Thymus (tissue), 14 donors: Measurements from ENCODE around the gene NUDC. TPM values are rescaled to one million over a fixed set of nuclear protein-coding genes. Genes with fewer than 3 reads are reported as not detected.
"Not testable (repeated sequence)": the region's sequence is repeated elsewhere in the genome, so short reads cannot be mapped to it uniquely, and the experiment has no call there.

Experiments used
- DNase-seq, 9 donors: peaks; one replicate each; pipeline ENCODE4 v3.0.0-alpha.2; 2013; ENCODE audit warnings: low spot score in 9 of 9, low read depth in 6 of 9, missing footprints in 1 of 9
- H3K27ac ChIP-seq, 2 donors: one replicate each; pipeline ENCODE4 v1.5.1; 2013; ENCODE audit warnings: control low read depth in 1 of 2, low read depth in 1 of 2, low read length in 1 of 2, mild to moderate bottlenecking in 1 of 2, moderate library complexity in 1 of 2
- H3K27me3 ChIP-seq, 2 donors: one replicate each; pipeline ENCODE4 v1.5.1; 2013; ENCODE audit warnings: low read length in 1 of 2; ENCODE audit not compliant: control insufficient read depth in 2 of 2, insufficient read depth in 1 of 2
- H3K36me3 ChIP-seq, 2 donors: one replicate each; pipeline ENCODE4 v1.5.1; 2013; ENCODE audit warnings: low read length in 1 of 2, mild to moderate bottlenecking in 1 of 2, moderate library complexity in 1 of 2; ENCODE audit not compliant: control insufficient read depth in 2 of 2, insufficient read depth in 2 of 2
- H3K4me1 ChIP-seq, 2 donors: one replicate each; pipeline ENCODE4 v1.5.1; 2013; ENCODE audit warnings: low read length in 2 of 2; ENCODE audit not compliant: control insufficient read depth in 2 of 2, insufficient read depth in 2 of 2
- H3K4me3 ChIP-seq, 2 donors: one replicate each; pipeline ENCODE4 v1.5.1; 2013; ENCODE audit warnings: low read length in 2 of 2, control low read depth in 1 of 2, mild to moderate bottlenecking in 1 of 2
- H3K9me3 ChIP-seq, 2 donors: one replicate each; pipeline ENCODE4 v1.5.1; 2013; ENCODE audit warnings: low read length in 1 of 2, mild to moderate bottlenecking in 1 of 2; ENCODE audit not compliant: control insufficient read depth in 2 of 2, insufficient read depth in 1 of 2
- WGBS: extraction: QIAGEN DNeasy Blood & Tissue Kit; methylation state at CpG from one replicate; pipeline ENCODE4 v1.1.7; 2013; 5-methylcytosine and 5-hydroxymethylcytosine counted together
- long read RNA-seq, 10 donors: transcript quantifications; one replicate each; lab custom pipeline, GENCODE V29; 2026
- polyA plus RNA-seq: library from polyadenylated mRNA; stranded (reverse); fragments of 200-250 nt; gene quantifications from one replicate; pipeline ENCODE4 v1.2.3, GENCODE V29; 2013
- total RNA-seq: library from RNA; stranded (reverse); fragments of 120-200 nt; gene quantifications from one replicate; pipeline ENCODE4 v1.2.4, GENCODE V29; 2013
- donor health status: healthy.

NUDC gene
- 51.6 TPM for total RNA-seq
- polyA plus RNA-seq: 48.1 TPM
- long read RNA-seq, donor 1, transcript NUDC-201 (9 exons, 1,800 nt): major isoform, 7 of 7 reads
- long read RNA-seq, donor 1, partial matches to known transcripts: 0 of 7 reads
- long read RNA-seq, donor 1, other reads (novel, unspliced or antisense): 0 of 7 reads
- long read RNA-seq, donor 2, transcript NUDC-201 (9 exons, 1,800 nt): major isoform, 106 of 160 reads
- long read RNA-seq, donor 2, partial matches to known transcripts: 53 of 160 reads
- long read RNA-seq, donor 2, other reads (novel, unspliced or antisense): 0 of 160 reads
- long read RNA-seq, donor 3, transcript NUDC-201 (9 exons, 1,800 nt): major isoform, 58 of 108 reads
- long read RNA-seq, donor 3, partial matches to known transcripts: 46 of 108 reads
- long read RNA-seq, donor 3, other reads (novel, unspliced or antisense): 0 of 108 reads
- long read RNA-seq, donor 4, transcript NUDC-201 (9 exons, 1,800 nt): major isoform, 30 of 36 reads
- long read RNA-seq, donor 4, partial matches to known transcripts: 5 of 36 reads
- long read RNA-seq, donor 4, other reads (novel, unspliced or antisense): 0 of 36 reads
- long read RNA-seq, donor 5, transcript NUDC-201 (9 exons, 1,800 nt): major isoform, 56 of 101 reads
- long read RNA-seq, donor 5, partial matches to known transcripts: 43 of 101 reads
- long read RNA-seq, donor 5, other reads (novel, unspliced or antisense): 0 of 101 reads
- long read RNA-seq, donor 6, transcript NUDC-201 (9 exons, 1,800 nt): major isoform, 53 of 66 reads
- long read RNA-seq, donor 6, partial matches to known transcripts: 13 of 66 reads
- long read RNA-seq, donor 6, other reads (novel, unspliced or antisense): 0 of 66 reads
- long read RNA-seq, donor 7, transcript NUDC-201 (9 exons, 1,800 nt): major isoform, 48 of 74 reads
- long read RNA-seq, donor 7, partial matches to known transcripts: 26 of 74 reads
- long read RNA-seq, donor 7, other reads (novel, unspliced or antisense): 0 of 74 reads
- long read RNA-seq, donor 8, transcript NUDC-201 (9 exons, 1,800 nt): major isoform, 22 of 34 reads
- long read RNA-seq, donor 8, partial matches to known transcripts: 12 of 34 reads
- long read RNA-seq, donor 8, other reads (novel, unspliced or antisense): 0 of 34 reads
- long read RNA-seq, donor 9, transcript NUDC-201 (9 exons, 1,800 nt): major isoform, 29 of 41 reads
- long read RNA-seq, donor 9, partial matches to known transcripts: 8 of 41 reads
- long read RNA-seq, donor 9, other reads (novel, unspliced or antisense): 0 of 41 reads
- long read RNA-seq, donor 10, transcript NUDC-201 (9 exons, 1,800 nt): major isoform, 65 of 130 reads
- long read RNA-seq, donor 10, partial matches to known transcripts: 61 of 130 reads
- long read RNA-seq, donor 10, other reads (novel, unspliced or antisense): 0 of 130 reads

DNA sequence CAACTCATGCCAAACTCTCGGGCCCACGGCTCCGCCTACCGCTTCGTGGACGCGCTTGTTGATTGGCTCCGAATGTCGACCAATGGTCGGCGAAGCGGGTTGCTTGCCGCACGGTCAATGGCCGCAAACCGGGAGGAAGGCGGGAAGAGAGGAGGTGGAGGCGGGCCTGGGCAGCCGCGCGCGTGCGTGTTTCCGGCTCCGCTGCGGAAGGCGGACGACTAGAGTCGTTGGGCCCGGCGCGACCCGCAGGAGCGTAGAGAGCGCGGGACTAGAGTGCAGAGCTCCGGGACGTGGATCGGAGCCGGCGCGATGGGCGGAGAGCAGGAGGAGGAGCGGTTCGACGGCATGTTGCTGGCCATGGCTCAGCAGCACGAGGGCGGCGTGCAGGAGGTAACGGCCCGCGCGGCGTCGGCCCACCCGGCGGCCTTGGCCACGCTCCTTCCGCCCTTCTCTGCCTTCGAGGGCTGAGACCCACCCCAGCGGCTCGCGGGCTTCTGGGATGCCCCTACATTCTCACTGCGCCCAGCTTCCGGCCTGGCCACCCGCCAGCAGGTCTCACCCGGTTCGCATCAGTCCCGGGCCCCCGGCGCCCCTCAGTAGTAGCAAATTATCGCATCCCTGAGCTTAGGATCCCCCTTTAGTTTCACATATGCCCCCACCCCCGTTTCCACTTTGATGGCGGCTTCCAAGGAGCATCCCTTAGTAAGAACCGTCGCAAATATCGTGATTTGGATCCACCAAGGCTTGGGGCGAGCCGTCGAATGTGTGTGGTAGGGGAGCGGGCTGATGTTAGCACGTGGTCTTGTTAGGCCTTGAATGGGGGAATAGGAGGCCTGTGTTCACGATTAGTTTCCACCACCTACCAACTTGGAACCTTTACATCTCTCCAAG is at the start of gene NUDC:
Gene NUDC, plus strand, starts transcription at position 204 of the 891 bp plus-strand sequence. Its CDS starts 106 bp downstream, at position 310.
- Histone ChIP-seq H3K4me3 (peak within 1 kb of the TSS; percentile 78 to 87), H3K4me1 (peaks cover 15 to 20% of the 10 kb centered on the region in 2 donors), H3K27ac (peak within 1 kb of the TSS; percentile 87 to 91), H3K36me3 (peaks cover 23 to 25% of the 10 kb centered on the region in 2 donors), H3K9me3 (no peaks in the 10 kb centered on the region), H3K27me3 (no peaks in the 10 kb centered on the region)
- WGBS: under 1% methylated on average over 83 of the region's 83 CpGs
- peak; percentile 86 to 97 (median 94) for DNase-seq

- WGBS: 95% methylated on average over 2 of the region's 2 CpGs
- H3K36me3 ChIP-seq: peaks cover 12 to 20% of the 10 kb centered on the region in 2 donors
- not testable (repeated sequence) for H3K4me3 ChIP-seq, H3K27ac ChIP-seq, H3K27me3 ChIP-seq, H3K4me1 ChIP-seq, H3K9me3 ChIP-seq, DNase-seq
Measured at GRCh38 chr1:26873097-26873496, 48.4 kb upstream of the NUDC start.

- H3K27ac ChIP-seq: no peak overlapping the region
- WGBS: 97% methylated on average over 4 of the region's 4 CpGs
- H3K36me3 ChIP-seq: peaks cover 28 to 38% of the 10 kb centered on the region in 2 donors
- no peaks in the 10 kb centered on the region for H3K4me1 ChIP-seq
- no peak for DNase-seq
- H3K4me3 ChIP-seq: no peak overlapping the region
- no peaks in the 10 kb centered on the region for H3K9me3 ChIP-seq
- no peaks in the 10 kb centered on the region for H3K27me3 ChIP-seq
Measured at GRCh38 chr1:26874896-26875295, 46.6 kb upstream of the NUDC start.

GRCh38 chr1:26877326-26877725 is 44.2 kb upstream of the NUDC start:
- 94% methylated on average over 2 of the region's 2 CpGs for whole genome bisulfite sequencing
- H3K9me3 ChIP-seq: no peaks in the 10 kb centered on the region
- no peak overlapping the region for H3K4me3 ChIP-seq
- peaks cover 45 to 57% of the 10 kb centered on the region in 2 donors for H3K36me3 ChIP-seq
- DNase-seq: no peak
- no peaks in the 10 kb centered on the region for H3K27me3 ChIP-seq
- no peak overlapping the region for H3K27ac ChIP-seq
- no peaks in the 10 kb centered on the region for H3K4me1 ChIP-seq

DNA sequence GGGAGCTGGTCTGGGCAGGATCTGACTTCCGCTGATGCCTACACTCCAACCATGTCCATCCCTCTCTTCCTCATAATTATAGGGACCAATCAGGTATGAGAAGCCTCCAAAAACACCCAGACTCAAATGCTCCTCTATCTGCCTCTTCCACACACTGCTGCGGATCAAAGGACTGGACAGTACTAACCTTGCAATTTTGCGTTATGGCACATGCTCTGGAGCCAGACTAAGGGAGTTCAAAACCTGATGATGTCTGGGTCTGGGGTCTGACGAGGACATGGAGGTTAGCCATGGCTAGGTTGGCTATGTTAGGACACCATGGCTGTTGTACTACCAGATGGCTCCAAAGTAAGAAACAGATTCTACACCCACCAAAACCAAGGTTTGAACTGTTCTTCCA is 41.8 kb upstream of the NUDC start:
- H3K9me3 ChIP-seq: no peaks in the 10 kb centered on the region
- WGBS: 99% methylated on average over 4 of the region's 4 CpGs
- no peak for DNase-seq
- H3K4me1 ChIP-seq: no peaks in the 10 kb centered on the region
- H3K36me3 ChIP-seq: peaks cover 69 to 79% of the 10 kb centered on the region in 2 donors
- no peaks in the 10 kb centered on the region for H3K27me3 ChIP-seq
- H3K4me3 ChIP-seq: no peak overlapping the region
- H3K27ac ChIP-seq: no peak overlapping the region

DNA sequence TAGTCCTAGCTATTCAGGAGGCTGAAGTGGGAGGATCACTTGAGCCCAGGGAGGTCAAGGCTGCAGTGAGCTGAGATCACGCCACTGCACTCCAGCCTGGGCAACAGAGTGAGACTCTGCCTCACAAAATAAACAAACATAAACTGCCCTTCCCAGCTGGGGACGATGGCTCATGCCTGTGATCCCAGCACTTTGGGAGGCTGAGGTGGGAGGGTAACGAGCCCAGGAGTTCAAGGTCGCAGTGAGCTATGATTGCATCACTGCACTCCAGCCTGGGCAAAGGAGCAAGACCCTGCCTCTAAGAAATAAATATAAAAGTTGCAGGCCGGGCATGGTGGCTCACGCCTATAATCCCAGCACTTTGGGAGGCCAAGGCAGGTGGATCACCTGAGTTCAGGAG is 39.9 kb upstream of the NUDC start:
- 97% methylated on average over 6 of the region's 6 CpGs for WGBS
- H3K4me3 ChIP-seq, H3K27me3 ChIP-seq, DNase-seq, H3K27ac ChIP-seq, H3K9me3 ChIP-seq, H3K4me1 ChIP-seq: not testable (repeated sequence)
- H3K36me3 ChIP-seq: peaks cover 77 to 89% of the 10 kb centered on the region in 2 donors

DNA sequence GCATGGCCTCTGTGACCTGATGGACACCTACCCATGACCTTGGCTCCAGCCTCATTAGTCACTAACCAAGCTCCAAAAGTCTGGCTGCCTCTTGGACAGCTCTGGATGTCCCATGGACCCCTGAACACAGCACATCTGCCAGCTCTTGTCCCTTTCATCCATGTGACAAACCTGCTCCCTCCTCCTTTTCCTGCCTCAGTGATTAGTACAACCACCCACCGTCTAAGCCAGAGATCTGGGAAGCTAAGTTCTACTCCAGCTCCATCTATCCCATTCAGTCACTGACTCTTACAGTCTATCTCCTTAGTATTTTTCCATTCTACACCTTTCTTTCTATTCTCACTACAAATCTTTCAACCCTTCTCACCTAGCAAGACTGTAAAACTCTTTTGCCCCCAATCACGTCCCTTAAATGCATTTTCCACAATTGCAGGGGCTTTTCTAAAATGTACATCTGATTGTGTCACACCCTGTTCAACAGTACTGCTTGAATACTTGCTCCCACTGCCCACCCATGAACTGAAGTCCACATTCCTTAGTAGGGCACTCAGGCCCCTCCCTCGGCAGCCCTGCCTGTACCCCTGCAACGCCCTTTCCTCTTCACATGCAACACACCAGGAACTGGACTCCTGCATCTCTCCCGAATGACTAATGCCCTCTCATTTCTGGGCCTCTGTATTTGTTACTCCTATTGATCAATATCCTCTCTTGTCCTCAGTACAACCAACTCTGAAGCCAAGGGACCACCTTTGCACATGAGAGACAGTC is 38.7 kb upstream of the NUDC start:
- DNase-seq: no peak
- 98% methylated on average over 5 of the region's 5 CpGs for WGBS
- H3K36me3 ChIP-seq: peaks cover 68 to 81% of the 10 kb centered on the region in 2 donors

More for the DNA sequence above, 38.7 kb upstream of the NUDC start:
- Histone ChIP-seq H3K27ac (no peak overlapping the region), H3K27me3 (no peaks in the 10 kb centered on the region), H3K9me3 (no peaks in the 10 kb centered on the region), H3K4me3 (no peak overlapping the region), H3K4me1 (no peaks in the 10 kb centered on the region)
